Ishikawa (cell line): ENCODE measurements around the gene KCNT1.

ENCODE experiments used
- CEBPB ChIP-seq: IDR thresholded peaks from 2 replicates; pipeline ENCODE4 v1.6.1; 2012
- CREB1 ChIP-seq: IDR thresholded peaks from 2 replicates; pipeline ENCODE4 v1.6.1; 2012; ENCODE audit warnings: low read depth
- EGR1 ChIP-seq: IDR thresholded peaks from 2 replicates; pipeline ENCODE4 v1.6.1; 2012
- EP300 ChIP-seq: IDR thresholded peaks from 2 replicates; pipeline ENCODE4 v1.6.1; 2012; ENCODE audit warnings: borderline replicate concordance
- RAD21 ChIP-seq: IDR thresholded peaks from 2 replicates; pipeline ENCODE4 v1.6.1; 2012; ENCODE audit warnings: low read depth
- REST ChIP-seq: IDR thresholded peaks from 2 replicates; pipeline ENCODE4 v1.6.1; 2012; ENCODE audit warnings: low read depth, mild to moderate bottlenecking
- TAF1 ChIP-seq: IDR thresholded peaks from 2 replicates; pipeline ENCODE4 v1.6.1; 2012; ENCODE audit warnings: low read depth, mild to moderate bottlenecking
- YY1 ChIP-seq: IDR thresholded peaks from 2 replicates; pipeline ENCODE4 v1.6.1; 2012; ENCODE audit warnings: low read depth

DNA sequence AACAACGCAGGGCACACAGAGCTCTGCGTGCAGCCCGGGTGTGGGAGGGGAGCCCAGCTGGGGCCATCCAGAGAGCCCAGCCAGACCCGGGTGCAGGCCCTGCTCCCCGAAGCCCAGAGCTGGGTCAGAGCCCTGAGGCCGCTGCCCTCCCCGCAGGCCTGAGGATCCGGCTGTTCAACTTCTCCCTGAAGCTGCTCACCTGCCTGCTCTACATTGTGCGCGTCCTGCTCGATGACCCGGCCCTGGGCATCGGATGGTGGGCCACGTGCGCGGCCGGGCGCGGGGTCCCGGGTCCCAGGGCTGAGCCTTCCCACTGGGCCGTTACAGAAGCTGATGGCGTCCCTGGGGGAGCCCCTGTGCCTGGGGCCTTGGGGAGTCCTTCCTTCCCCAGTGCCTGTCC lies 48.8 kb downstream of the KCNT1 start:
- no peak for TF ChIP-seq TAF1
- no peak for TF ChIP-seq EGR1
- TF ChIP-seq EP300 = no peak
- no peak for TF ChIP-seq REST
- TF ChIP-seq RAD21 = no peak
- no peak for TF ChIP-seq CEBPB
- no peak for TF ChIP-seq CREB1
- TF ChIP-seq YY1 = no peak
